Peyer's patch (tissue), 4 donors: Measurements from ENCODE around the gene SYTL2. TPM values are rescaled to one million over a fixed set of nuclear protein-coding genes. Genes with fewer than 3 reads are reported as not detected.
A peak's percentile ranks its signal among the peaks of the same experiment; 100 is the strongest.

ENCODE experiments used
- DNase-seq, 3 donors: peaks; one replicate each; pipeline ENCODE4 v3.0.0-alpha.2; 2017 to 2019
- H3K27ac ChIP-seq, 4 donors: fragments of 200-600 bp; sonication (generic); one replicate each; pipeline ENCODE4 v1.5.1; 2016 to 2019
- H3K27me3 ChIP-seq, 2 donors: fragments of 200-600 bp; sonication (generic); one replicate each; pipeline ENCODE4 v1.5.1; 2019
- H3K36me3 ChIP-seq, 3 donors: fragments of 200-600 bp; sonication (generic); one replicate each; pipeline ENCODE4 v1.5.1; 2016 to 2019
- H3K4me1 ChIP-seq, 4 donors: fragments of 200-600 bp; sonication (generic); one replicate each; pipeline ENCODE4 v1.5.1; 2016 to 2019
- H3K4me3 ChIP-seq, 4 donors: fragments of 200-600 bp; sonication (generic); 1 replicate in 3 of 4; 2 replicates in 1 of 4; pipeline ENCODE4 v1.5.1; 2016 to 2019; ENCODE audit warnings: mild to moderate bottlenecking in 1 of 4
- H3K9me3 ChIP-seq, 4 donors: fragments of 200-600 bp; sonication (generic); one replicate each; pipeline ENCODE4 v1.5.1; 2016 to 2019; ENCODE audit warnings: mild to moderate bottlenecking in 1 of 4
- CTCF ChIP-seq, 6 experiments: fragments of 450-650 bp in 4 of 6; fragments of 200-600 bp in 2 of 6; sonication (generic) in 1 of 6; IDR thresholded peaks; one replicate each; pipeline ENCODE4 v1.5.1; 2017 to 2019; ENCODE audit warnings: antibody characterized with exemption in 6 of 6, mild to moderate bottlenecking in 3 of 6, moderate library complexity in 1 of 6
- POLR2A ChIP-seq, 2 donors: fragments of 450-650 bp; IDR thresholded peaks; one replicate each; pipeline ENCODE4 v1.5.1; 2017; ENCODE audit warnings: antibody characterized with exemption in 2 of 2, mild to moderate bottlenecking in 2 of 2, moderate library complexity in 2 of 2
- total RNA-seq, 4 donors: library from RNA; depleted of rRNA; stranded (reverse); fragments of >200 nt; gene quantifications; one replicate each; pipeline ENCODE4 v1.1.0, GENCODE V29; 2016

The SYTL2 gene
- total RNA-seq, 4 donors from 2014 or later, result 96.6 to 211 (median 125) TPM

GRCh38 chr11:85828640-85828978 is 17.7 kb upstream of the SYTL2 start:
- H3K4me1 ChIP-seq, result peaks cover 0 to 34% (median 1%) of the 10 kb centered on the region in 4 donors
- peak overlapping the region in 1 of 4 donors; percentile 2 for H3K27ac ChIP-seq
- H3K9me3 ChIP-seq, result no peaks in the 10 kb centered on the region
- no peak for TF ChIP-seq POLR2A (IDR thresholded peaks at IDR 0.05)
- TF ChIP-seq CTCF (IDR thresholded peaks at IDR 0.05), result no peak
- no peak for DNase-seq
- H3K36me3 ChIP-seq, result no peaks in the 10 kb centered on the region
- H3K27me3 ChIP-seq, result no peaks in the 10 kb centered on the region
- no peak overlapping the region for H3K4me3 ChIP-seq

DNA sequence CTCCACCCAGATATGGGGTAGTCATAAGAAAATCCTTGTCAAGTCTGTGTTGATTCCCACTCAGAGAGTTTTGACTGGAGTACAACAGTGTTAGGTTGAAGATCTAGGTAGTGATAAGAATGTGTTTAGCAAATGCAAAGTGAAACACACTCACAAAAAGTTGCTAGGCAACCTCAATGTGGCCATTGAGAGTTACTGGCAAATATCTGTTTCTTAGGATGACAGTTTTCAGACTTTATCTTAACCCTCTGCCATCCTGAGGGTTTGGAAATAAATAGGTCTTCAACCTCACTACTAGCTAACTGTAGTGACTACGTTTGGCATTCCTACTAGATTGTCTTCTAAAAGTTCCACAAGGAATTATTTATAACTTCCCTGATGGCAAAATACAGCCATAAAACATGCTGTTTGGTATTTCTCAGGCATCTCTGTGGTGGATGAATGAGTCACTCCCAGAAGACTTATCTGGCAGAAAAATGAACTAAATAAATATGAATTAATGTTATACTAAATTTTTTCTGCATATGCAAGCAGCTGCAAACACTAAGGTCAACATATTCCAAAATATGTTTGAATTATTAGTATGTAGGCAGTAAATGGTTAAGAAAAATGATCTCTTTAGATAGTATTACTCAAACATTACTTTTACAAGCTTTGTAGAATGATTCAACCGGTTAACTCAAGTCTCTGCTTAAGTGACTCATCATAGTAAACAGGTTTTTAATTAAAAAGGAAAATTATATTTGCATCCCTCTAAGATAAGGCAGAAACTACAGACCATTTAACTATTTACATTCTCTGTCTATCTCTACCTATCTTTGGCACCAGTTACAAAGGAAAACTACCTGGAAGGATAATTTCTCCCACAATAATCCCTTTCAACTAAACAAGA is 17.1 kb upstream of the SYTL2 start:
- H3K27ac ChIP-seq, result peak overlapping the region; percentile 11 to 53 (median 38)
- DNase-seq, result no peak
- H3K4me1 ChIP-seq, result peaks cover 0 to 34% (median 1%) of the 10 kb centered on the region in 4 donors
- H3K9me3 ChIP-seq, result no peaks in the 10 kb centered on the region
- no peaks in the 10 kb centered on the region for H3K36me3 ChIP-seq
- no peaks in the 10 kb centered on the region for H3K27me3 ChIP-seq
- H3K4me3 ChIP-seq, result no peak overlapping the region
- TF ChIP-seq CTCF (IDR thresholded peaks at IDR 0.05) (no peak), POLR2A (IDR thresholded peaks at IDR 0.05) (no peak)

DNA sequence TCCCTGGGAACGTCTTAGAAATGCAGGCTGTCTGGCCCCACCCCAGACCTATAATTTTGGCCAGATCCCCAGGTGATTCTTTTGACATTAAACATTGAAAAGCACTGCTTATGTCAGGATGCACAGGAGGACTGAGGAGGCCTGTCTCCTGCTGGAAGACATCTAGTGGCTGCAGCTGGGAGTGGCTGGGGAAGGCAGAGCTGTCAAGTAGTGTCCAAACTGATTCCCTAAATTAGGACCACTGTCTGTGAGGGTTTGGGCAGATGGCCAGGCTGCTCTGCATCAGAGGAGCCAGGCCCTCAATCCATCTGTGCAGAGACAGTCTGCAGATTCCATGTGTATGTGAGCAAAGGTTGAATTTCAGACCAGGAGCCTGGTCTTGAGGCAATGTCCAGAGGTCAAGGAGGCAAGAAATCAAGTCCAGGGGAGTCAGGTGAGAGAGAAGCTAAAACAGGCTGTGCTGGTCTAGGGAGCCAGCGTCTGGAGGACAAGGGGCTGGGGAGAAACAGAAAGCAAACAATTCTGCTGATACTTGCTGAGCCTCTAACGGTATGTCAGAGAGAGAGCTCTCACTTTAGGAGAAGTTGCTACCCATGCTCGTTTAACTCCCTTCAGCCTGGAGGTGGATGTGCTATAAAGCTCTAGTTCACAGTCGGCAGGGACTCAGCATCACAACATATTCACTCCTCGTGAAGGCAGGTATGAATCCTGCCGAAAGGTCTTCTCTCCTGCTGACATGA is 15.3 kb upstream of the SYTL2 start:
- peak overlapping the region in 3 of 4 donors; percentile 20 to 46 (median 26) for H3K27ac ChIP-seq

DNA sequence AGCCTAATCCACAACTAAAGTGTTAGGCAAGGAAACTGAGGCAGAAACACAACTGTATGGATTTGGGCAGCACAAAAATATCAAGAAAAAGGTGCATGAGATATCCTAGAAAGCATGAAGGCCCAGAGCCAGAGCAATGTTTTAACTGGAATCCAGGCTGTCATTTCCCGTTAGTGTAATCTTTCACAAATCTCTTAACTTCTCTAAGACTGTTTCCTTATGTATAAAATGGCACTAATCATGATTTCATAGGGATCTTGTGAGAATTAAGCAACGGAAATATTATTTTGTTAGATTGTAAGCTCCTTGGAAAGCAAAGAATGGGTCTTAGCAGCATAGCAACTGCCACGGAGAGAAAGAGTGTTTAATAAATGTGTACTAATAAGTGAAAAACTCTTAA is 14.7 kb upstream of the SYTL2 start:
- Histone ChIP-seq H3K36me3 (no peaks in the 10 kb centered on the region), H3K4me1 (peaks cover 0 to 34% (median 1%) of the 10 kb centered on the region in 4 donors), H3K27ac (peak overlapping the region in 1 of 4 donors; percentile 26), H3K4me3 (no peak overlapping the region), H3K27me3 (no peaks in the 10 kb centered on the region), H3K9me3 (no peaks in the 10 kb centered on the region)
- no peak for DNase-seq
- TF ChIP-seq POLR2A (IDR thresholded peaks at IDR 0.05), result no peak
- TF ChIP-seq CTCF (IDR thresholded peaks at IDR 0.05), result no peak

More for the DNA sequence above, 15.3 kb upstream of the SYTL2 start:
- DNase-seq, result peak in 1 of 3 donors; percentile 62
- TF ChIP-seq CTCF (IDR thresholded peaks at IDR 0.05) (peak in 4 of 6 experiments; percentile 12 to 51 (median 44)), POLR2A (IDR thresholded peaks at IDR 0.05) (no peak)
- H3K27me3 ChIP-seq, result no peaks in the 10 kb centered on the region
- H3K4me3 ChIP-seq, result no peak overlapping the region
- H3K36me3 ChIP-seq, result no peaks in the 10 kb centered on the region
- peaks cover 0 to 34% (median 1%) of the 10 kb centered on the region in 4 donors for H3K4me1 ChIP-seq
- H3K9me3 ChIP-seq, result no peaks in the 10 kb centered on the region

GRCh38 chr11:85823816-85824215 is 12.9 kb upstream of the SYTL2 start:
- peak overlapping the region in 3 of 4 donors; percentile 13 to 44 (median 44) for H3K27ac ChIP-seq
- no peak for TF ChIP-seq CTCF (IDR thresholded peaks at IDR 0.05)
- no peak for TF ChIP-seq POLR2A (IDR thresholded peaks at IDR 0.05)
- no peaks in the 10 kb centered on the region for H3K36me3 ChIP-seq
- H3K9me3 ChIP-seq, result no peaks in the 10 kb centered on the region
- no peaks in the 10 kb centered on the region for H3K27me3 ChIP-seq
- peak in 2 of 3 donors; percentile 49 to 80 for DNase-seq
- no peak overlapping the region for H3K4me3 ChIP-seq
- H3K4me1 ChIP-seq, result peaks cover 0 to 34% (median 1%) of the 10 kb centered on the region in 4 donors
